HG03108 (cell line): ENCODE results near the gene POLR3F.
"Not testable (repeated sequence)": the region's sequence is repeated elsewhere in the genome, so short reads cannot be mapped to it uniquely, and the experiment has no call there.

Experiments
- ATAC-seq: cut with Tn5 transposase; IDR thresholded peaks from one replicate; pipeline ENCODE4 v1.9.1; 2021; ENCODE audit warnings: moderate library complexity; ENCODE audit not compliant: unreplicated experiment

POLR3F gene

GRCh38 chr20:18504479-18505060 is 37.4 kb downstream of the POLR3F start:
- ATAC-seq = no peak

- ATAC-seq = no peak
Observed at GRCh38 chr20:18506744-18507143, 39.6 kb downstream of the POLR3F start.

DNA sequence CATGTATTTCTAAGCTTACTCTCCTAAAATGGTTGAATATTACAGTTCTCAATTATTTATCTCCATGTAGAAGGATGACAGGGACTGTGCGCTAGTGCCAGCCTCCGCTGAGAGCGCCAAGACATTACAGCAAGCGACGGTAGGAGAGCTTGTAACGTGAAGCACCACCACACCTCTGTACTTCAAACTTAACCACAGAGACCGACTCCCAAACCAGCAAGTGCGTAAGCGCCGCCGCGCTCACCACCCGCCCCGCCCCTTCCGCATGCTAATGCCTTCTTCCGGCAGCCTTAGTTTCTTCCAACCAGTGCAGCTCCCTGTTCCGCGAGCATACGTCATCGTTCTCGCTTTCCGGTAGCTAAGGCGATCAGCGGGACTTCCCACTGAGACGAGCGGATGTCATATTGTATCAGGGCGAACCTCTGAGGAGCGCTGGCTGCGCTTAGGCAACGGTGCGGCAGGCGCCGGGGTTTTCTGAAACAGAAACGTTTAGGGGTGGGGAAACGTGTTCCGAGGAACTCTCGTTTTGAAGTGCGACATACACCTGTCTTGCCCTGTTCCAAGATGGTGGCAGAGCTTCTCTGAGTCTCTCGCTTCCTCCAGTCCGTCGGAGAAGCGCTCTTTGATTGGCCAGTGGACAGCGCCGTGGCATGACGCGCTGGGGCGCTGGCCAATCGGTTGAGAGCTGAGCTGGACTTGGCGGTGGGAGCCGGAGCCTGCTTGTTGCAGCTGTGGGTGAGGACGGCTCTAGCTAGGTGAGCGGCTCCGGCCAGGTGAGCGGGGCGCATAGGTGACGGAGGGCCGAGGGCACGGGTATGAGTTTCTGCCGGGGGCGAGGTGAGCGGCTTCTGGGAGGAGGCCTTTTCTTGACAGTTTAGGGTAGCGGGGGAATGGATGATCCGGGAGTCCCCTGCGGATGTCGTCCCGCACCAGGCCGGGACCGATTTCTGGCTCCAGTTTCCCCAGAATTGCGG is 40.3 kb downstream of the POLR3F start, which contains the start of gene SEC23B:
Gene SEC23B (plus strand): TSS at position 723 of the 974 bp plus-strand sequence. CDS start 2,896 bp downstream, outside the sequence.
- peak; percentile 94 for ATAC-seq

DNA sequence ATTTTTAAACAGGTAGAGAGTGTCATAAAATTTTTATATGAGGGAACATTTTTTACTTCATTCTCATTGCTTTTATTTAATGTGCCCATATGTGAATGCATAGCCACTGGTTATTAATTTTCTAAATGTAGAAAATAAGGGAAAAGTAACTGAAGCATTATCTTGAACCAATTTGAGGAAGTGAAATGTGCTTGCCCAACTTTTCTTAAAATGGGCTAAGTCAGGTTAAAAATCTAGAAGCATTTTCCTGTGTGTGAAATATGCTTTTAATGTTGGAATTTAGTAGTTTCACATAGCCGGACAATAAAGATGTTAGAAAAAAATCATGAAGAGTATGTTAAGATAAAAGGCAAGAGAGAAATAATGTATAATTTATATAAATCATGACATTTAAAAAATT is 44.4 kb downstream of the POLR3F start:
- no peak for ATAC-seq

DNA sequence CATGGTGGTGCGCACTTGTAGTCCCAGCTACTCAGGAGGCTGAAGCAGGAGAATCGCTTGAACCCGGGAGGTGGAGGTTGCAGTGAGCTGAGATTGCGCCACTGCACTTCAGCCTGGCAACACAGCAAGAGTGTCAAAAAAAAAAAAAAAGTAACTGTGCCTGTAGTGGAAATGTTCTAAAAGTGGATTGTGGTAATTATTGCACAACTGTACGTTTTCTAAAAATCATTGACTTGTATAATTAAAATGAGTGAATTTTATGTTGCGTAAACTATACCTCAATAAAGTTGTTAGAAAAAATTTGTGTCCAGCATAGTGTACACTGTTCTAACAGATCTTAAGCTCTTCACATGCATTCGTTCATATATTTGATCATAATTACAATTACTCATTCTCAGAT is 46.0 kb downstream of the POLR3F start:
- no peak for ATAC-seq

- no peak for ATAC-seq
Observed at GRCh38 chr20:18514127-18514526, 46.9 kb downstream of the POLR3F start.

GRCh38 chr20:18515973-18516372 is 48.8 kb downstream of the POLR3F start:
- no peak for ATAC-seq

- not testable (repeated sequence) for ATAC-seq
Observed at GRCh38 chr20:18522066-18522465, 54.9 kb downstream of the POLR3F start.

DNA sequence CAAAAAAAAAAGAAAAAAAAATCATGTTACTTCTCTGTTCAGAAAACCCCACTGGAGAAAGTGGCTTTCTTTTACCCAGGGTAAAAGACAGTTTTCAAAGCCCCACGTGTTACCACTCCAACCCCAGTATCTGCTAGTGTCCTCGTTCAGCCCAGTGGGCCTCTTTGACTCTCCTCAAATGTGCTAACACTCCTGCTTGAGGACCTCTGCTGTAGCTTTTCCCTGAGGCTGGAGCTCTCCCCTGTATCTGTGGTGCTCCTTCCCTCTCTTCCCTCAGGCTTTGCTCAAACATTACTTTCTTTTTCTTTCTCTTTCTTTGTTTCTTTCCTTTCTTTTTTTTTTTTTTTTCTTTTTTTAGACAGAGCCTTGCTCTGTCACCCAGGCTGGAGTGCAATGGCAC is 55.9 kb downstream of the POLR3F start:
- no peak for ATAC-seq

DNA sequence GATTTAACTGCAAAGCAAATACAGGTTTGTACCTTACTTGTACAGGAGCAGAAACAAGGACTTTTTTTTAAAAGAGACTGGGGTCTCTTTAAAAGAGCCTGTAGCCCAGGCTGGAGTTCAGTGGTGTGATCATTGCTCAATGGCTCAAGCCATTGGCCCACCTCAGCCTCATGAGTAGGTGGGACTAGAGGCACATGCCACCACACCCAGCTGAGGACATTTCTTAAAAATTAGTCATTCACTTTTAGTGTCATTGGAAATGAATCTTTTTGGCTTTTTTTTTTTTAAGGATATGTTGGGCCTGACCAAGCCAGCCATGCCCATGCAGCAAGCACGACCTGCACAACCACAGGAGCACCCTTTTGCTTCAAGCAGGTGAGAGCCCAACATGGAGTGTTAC is 57.5 kb downstream of the POLR3F start:
- no peak for ATAC-seq

GRCh38 chr20:18526761-18527160 is 59.6 kb downstream of the POLR3F start:
- ATAC-seq = not testable (repeated sequence)

DNA sequence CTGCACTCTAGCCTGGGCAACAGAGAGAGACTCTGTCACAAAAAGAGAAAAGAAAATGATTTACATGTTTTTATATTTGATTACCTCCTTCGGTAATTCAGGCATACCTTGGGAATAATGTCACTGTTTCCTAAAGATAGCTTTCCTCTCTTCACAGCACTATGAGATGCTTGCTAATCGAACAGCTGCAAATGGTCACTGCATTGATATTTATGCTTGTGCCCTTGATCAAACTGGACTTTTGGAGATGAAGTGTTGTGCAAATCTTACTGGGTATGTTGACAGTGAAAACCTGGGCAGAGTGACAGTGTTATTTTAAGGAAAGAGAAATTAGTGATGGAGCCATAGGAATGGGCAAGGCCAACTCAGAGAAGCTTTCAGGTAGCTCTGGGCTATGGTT is 60.1 kb downstream of the POLR3F start:
- no peak for ATAC-seq

- no peak for ATAC-seq
Observed at GRCh38 chr20:18527836-18528235, 60.6 kb downstream of the POLR3F start.

GRCh38 chr20:18529041-18529440 is 61.9 kb downstream of the POLR3F start:
- ATAC-seq = no peak

- no peak for ATAC-seq
Observed at GRCh38 chr20:18532626-18533025, 65.4 kb downstream of the POLR3F start.

DNA sequence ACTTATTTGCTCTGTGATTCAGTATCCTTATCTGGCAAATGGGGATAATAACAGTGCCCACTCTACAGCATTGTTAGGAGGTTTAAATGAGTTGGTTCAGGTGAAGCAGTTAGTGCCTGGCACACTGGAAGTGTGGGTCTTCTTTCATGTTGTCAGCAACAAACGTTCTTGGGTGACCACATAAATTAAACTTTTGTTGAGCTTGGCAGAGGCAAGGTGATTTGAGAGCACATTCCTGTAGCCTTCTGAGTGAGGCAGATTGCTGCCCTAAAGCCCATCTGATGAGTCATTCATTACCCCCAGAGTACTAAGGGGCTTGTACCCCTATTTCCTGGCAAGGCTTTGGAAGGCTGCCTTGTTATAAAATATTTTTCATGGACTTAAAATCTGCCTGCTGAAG is 66.3 kb downstream of the POLR3F start:
- no peak for ATAC-seq

DNA sequence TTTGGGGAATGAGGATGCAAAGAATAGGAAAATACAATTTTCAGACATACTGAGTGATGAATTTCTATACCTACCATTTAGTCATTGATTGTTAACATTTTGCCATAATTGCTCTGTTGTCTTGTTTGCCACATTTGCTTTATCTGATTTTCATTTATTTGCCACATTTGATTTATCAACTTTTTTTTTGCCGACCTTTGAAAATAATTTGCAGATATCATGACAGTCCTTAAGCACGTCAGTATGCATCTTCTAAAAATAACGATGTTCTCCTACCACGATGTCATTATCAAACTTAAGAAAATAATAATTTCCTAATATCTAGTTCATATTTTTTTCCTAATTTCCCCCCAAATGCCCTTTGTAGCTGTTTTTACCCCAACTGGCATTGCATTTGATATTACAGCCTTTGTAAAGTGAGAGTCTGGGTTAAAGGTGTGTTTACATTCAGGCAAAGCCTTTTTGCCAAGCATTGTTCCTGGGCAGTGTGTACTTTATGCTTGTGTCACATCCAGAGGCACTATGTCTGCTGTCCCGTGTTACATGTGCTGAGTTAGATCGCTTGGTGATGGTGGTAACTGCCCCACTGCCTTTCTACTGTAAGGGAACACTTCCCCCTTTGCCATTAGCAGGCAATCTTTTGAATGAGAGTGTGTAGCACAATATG is 66.9 kb downstream of the POLR3F start:
- ATAC-seq = no peak
